Measurements from ENCODE around the gene NAT10.

NAT10 gene

DNA sequence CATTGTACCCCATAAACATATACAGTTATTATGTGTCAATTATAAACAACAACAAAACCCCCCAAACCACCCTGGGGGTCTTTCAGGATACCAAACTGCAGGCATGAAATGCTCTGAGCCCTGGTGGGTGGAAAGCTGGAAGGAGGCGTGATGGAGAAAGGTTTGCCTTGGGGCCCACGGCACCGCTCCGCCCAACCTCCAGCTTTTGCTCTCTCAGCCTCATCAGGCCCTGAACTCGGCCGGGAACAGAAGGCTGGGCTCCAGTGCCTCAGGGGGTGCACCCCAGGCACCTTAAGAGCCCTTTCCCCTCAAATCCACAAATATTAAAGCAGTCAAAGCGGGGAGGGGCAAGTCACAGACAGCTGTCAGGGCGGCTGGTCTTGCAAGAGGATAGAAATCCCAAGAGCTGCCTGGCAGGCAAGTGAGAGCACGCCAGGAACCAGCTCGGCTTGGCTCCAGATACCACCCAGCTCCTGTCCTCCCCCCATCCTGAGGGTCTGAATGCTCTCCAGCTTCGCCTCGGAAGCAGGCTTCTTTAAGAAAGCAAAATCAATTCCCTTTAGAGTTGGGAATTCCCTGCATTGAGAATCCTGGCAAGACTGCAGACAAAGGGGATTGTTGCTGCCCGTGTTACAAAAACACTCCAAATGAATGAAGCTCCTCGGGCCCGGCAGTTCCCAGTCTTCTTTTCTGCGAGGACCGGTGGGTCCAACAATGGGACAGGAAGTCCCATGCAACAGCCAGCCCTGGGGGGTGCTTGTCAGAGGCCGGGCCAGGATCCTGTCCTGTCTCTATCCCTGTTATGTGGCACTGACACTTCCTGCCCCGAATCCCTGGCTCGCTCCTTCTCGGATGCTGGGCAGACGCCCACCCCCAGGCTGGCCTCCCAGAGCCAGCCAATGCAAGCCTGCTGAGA is 80.8 kb downstream of the NAT10 start:
- Histone ChIP-seq H3K4me3 (ENCODE audit: low read depth, low read length) (no peak overlapping the region), H3K36me3 (ENCODE audit: control insufficient read depth, insufficient read depth, low read length) (no peaks in the 10 kb centered on the region), H3K27me3 (ENCODE audit: control insufficient read depth, insufficient read depth, low read length) (no peaks in the 10 kb centered on the region), H3K79me2 (no peaks in the 10 kb centered on the region), H3K4me2 (ENCODE audit: low read length) (no peak overlapping the region), H3K27ac (no peak overlapping the region), H3K9ac (no peak overlapping the region), H2AFZ (no peak overlapping the region), H3K4me1 (no peaks in the 10 kb centered on the region), H3K9me3 (ENCODE audit: control insufficient read depth, low read length) (no peaks in the 10 kb centered on the region)
- no peak for TF ChIP-seq CTCF (IDR thresholded peaks at IDR 0.05)

GRCh38 chr11:34188181-34188580 is 82.8 kb downstream of the NAT10 start:
- TF ChIP-seq CTCF (IDR thresholded peaks at IDR 0.05): no peak
- Histone ChIP-seq H3K9ac (no peak overlapping the region), H3K27ac (no peak overlapping the region), H3K27me3 (ENCODE audit: control insufficient read depth, insufficient read depth, low read length) (no peaks in the 10 kb centered on the region), H2AFZ (no peak overlapping the region), H3K4me2 (ENCODE audit: low read length) (no peak overlapping the region), H3K9me3 (ENCODE audit: control insufficient read depth, low read length) (no peaks in the 10 kb centered on the region), H3K79me2 (no peaks in the 10 kb centered on the region), H3K36me3 (ENCODE audit: control insufficient read depth, insufficient read depth, low read length) (no peaks in the 10 kb centered on the region), H3K4me1 (no peaks in the 10 kb centered on the region), H3K4me3 (ENCODE audit: low read depth, low read length) (no peak overlapping the region)

DNA sequence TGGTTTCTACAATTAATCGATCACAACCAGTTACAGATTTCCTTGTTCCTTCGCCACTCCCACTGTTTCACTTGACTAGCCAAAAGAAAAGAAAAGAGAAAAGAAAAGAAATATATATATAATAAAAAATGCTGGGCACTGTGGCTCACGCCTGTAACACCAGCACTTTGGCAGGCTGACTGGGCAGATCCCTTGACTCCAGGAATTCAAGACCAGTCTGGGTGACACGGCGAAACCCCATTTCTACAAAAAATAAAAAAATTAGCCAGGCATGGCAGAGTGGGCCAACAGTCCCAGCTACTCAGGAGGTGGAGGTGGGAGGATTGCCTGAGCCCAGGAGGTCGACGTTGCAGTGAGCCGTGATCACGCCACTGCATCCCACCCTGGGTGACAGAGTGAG is 83.8 kb downstream of the NAT10 start:
- H3K36me3 ChIP-seq (ENCODE audit: control insufficient read depth, insufficient read depth, low read length): no peaks in the 10 kb centered on the region
- no peak overlapping the region for H3K4me3 ChIP-seq (ENCODE audit: low read depth, low read length)
- H2AFZ ChIP-seq: no peak overlapping the region
- no peak for TF ChIP-seq CTCF (IDR thresholded peaks at IDR 0.05)
- H3K79me2 ChIP-seq: no peaks in the 10 kb centered on the region
- H3K9me3 ChIP-seq (ENCODE audit: control insufficient read depth, low read length): no peaks in the 10 kb centered on the region
- no peak overlapping the region for H3K9ac ChIP-seq
- no peaks in the 10 kb centered on the region for H3K27me3 ChIP-seq (ENCODE audit: control insufficient read depth, insufficient read depth, low read length)
- H3K4me1 ChIP-seq: no peaks in the 10 kb centered on the region
- H3K4me2 ChIP-seq (ENCODE audit: low read length): no peak overlapping the region
- H3K27ac ChIP-seq: no peak overlapping the region

DNA sequence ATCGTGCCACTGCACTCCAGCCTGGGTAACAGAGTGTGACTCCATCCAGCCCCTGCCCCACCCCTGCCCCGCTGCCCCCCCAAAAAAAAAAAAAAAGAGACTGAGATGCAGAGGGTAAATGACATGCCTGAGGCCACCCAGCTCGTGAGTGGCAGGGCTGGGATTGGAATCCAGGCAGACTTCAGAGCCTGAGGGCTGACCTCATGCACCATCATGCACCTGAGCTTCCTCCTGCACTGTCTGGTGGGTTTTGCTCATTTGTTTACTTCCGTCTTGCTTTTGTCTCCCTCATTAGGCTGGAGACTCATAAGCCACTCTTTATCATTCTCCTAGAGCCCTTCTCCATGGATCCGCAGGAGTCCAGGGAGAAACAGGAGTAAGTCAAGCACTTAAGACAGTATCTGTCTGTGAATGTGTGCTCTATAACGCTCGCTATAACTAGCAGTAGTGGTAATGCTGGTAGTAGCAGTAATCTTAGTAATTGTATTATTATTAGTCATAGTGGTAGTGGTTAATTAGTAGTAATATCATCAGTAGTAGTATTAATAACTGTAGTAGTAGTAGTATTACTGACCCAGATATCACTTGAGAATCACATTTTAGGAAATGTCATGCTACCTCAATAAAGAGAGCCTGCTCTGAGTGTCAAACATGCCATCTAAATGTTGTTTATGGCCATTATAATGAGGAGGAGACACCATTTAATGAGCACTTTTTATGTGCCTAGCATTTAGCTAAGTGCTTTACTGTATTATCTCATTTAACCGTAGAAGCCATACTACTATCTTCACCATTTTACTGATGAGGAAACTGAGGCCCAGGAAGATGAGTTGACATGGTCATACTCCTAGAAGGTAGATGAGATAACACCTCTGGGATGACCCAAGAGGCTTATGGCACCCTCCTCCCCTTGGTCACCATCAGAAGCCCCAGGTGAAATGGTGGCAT is 85.0 kb downstream of the NAT10 start:
- H3K4me1 ChIP-seq: no peaks in the 10 kb centered on the region
- H3K4me3 ChIP-seq (ENCODE audit: low read depth, low read length): no peak overlapping the region
- no peaks in the 10 kb centered on the region for H3K79me2 ChIP-seq
- no peak overlapping the region for H3K4me2 ChIP-seq (ENCODE audit: low read length)
- H3K27ac ChIP-seq: no peak overlapping the region
- H3K9me3 ChIP-seq (ENCODE audit: control insufficient read depth, low read length): no peaks in the 10 kb centered on the region
- H2AFZ ChIP-seq: no peak overlapping the region
- no peaks in the 10 kb centered on the region for H3K36me3 ChIP-seq (ENCODE audit: control insufficient read depth, insufficient read depth, low read length)
- no peaks in the 10 kb centered on the region for H3K27me3 ChIP-seq (ENCODE audit: control insufficient read depth, insufficient read depth, low read length)
- H3K9ac ChIP-seq: no peak overlapping the region
- no peak for TF ChIP-seq CTCF (IDR thresholded peaks at IDR 0.05)

All from parathyroid adenoma (tissue), 2 donors.